RCC 7860 (cell line): ENCODE results near the gene ENKUR.
A peak's percentile ranks its signal among the peaks of the same experiment; 100 is the strongest.
"Not testable (repeated sequence)": the region's sequence is repeated elsewhere in the genome, so short reads cannot be mapped to it uniquely, and the experiment has no call there.

Experiments
- DNase-seq: peaks from one replicate; pipeline ENCODE4 v3.0.0-alpha.2; 2015; ENCODE audit warnings: low spot score
- FAIRE-seq: peaks from 2 replicates; lab custom pipeline; 2012; peaks lifted over from hg19 to GRCh38; lab: Jason Lieb, UNC

The ENKUR gene

GRCh38 chr10:24981161-24981710 lies 34.7 kb downstream of the ENKUR start:
- FAIRE-seq: no peak
- DNase-seq: no peak

DNA sequence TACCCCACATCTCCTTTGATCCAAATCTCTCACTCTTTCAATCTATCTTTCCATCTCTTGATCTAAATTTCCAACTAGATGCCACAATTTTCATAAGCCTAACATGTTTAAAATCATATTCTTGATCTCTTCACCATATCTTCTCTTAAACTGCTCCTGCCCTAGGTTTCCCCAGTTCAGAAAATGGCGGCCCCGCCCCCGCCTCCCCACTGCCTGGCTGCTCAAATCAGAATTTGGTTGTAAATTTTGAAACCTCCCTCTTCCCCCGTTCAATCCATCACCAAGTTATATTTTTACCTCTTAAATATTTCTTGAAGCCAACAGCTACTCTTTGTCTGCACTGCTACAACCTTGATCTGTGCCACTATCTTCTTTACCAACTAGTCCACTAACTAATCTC lies 36.3 kb downstream of the ENKUR start:
- no peak for DNase-seq
- no peak for FAIRE-seq

- FAIRE-seq (no peak), DNase-seq (no peak)
Observed at GRCh38 chr10:24974976-24975375, 41.0 kb downstream of the ENKUR start.

- FAIRE-seq: no peak
- DNase-seq: no peak
Observed at GRCh38 chr10:24973163-24973562, 42.8 kb downstream of the ENKUR start.

DNA sequence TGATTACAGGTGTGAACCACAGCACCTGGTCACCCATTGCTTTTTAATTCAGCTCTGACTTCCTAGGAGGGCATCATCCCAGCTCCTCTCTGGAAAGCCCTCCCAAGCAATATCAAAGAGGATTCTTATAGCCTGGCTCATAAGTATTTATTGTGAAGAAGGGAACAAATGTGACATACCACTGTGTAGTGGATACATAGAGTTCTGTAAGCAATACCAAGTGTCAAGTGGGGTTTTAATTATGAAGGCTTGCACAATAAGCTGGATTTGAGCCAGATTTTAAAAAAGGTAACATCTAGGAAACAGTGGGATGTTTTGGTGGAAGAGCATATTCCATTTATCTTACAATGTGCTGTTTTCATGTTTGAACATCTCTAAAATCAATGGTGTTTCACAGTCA lies 44.6 kb downstream of the ENKUR start:
- DNase-seq (no peak), FAIRE-seq (no peak)

DNA sequence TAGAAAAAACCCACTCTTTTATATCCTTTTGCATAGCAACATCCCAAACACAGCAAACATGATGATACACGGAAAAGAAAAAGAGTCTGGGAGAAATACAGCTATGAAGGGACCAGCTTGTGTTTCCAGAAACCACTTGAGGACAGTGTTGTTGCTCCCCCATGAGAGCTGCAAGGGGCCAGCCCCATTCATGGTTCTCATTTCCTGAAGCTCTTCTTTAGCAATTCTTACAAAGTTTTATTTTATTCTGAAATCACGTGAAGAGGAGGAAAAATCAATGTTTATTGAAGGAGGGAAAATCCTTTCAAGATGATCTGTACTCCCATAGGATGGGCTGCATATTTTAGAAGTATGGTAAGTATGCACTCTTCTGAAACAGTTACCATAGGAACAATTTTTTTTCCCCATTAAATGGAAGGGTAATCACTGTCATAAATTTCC lies 46.1 kb downstream of the ENKUR start:
- FAIRE-seq: no peak

GRCh38 chr10:24968951-24969350 lies 47.0 kb downstream of the ENKUR start:
- FAIRE-seq: not testable (repeated sequence)

More for the DNA sequence above, 46.1 kb downstream of the ENKUR start:
- DNase-seq: no peak

GRCh38 chr10:24968349-24968748 lies 47.6 kb downstream of the ENKUR start:
- FAIRE-seq: no peak
- DNase-seq: no peak

More at GRCh38 chr10:24968951-24969350, 47.0 kb downstream of the ENKUR start:
- not testable (repeated sequence) for DNase-seq

DNA sequence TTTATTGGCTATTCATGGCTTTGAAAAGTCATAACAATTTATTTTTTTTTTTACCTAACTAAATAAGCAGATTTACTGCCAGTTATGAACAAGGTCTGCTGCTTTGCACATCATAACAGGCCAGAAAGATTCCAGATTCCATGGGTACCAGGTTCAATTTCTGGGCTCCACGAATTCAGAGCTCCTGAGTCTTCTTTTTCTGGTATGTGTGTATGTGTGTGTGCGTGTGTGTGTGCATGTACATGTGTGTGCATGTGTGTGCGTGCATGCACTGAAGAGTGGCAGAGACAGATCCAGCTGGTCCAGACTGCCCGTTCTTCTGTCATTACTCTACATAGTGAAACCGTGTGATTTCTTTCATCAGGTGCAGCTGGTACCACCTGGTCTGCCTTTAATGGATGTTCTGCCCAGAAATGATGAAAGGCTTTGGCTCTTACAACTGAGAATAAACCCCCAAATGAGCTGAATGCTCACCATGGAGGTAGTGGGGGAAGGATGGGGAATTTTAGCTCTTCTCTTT lies 48.9 kb downstream of the ENKUR start:
- no peak for DNase-seq
- no peak for FAIRE-seq

DNA sequence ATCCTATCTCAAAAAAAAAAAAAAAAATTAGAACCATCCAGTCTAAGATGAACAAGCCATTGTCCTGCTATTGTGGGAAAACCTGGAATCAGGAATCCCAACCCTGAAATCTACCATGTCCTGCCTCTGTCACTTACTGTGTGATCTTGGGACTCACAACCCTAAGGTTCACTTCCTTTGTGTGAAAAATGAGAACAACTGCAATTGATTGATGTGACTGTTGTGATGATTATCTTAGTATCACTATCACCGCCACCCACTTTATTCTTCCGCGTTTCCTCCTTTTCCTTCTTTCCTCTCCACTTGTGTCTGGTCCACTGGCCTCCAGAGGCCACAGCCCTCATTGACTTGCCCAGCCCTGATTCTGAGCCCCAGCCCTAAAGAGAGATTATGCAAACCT lies 50.9 kb downstream of the ENKUR start:
- FAIRE-seq (no peak), DNase-seq (no peak)

- no peak for FAIRE-seq
- peak; percentile 76 for DNase-seq
Observed at GRCh38 chr10:24963521-24964041, 52.4 kb downstream of the ENKUR start.

DNA sequence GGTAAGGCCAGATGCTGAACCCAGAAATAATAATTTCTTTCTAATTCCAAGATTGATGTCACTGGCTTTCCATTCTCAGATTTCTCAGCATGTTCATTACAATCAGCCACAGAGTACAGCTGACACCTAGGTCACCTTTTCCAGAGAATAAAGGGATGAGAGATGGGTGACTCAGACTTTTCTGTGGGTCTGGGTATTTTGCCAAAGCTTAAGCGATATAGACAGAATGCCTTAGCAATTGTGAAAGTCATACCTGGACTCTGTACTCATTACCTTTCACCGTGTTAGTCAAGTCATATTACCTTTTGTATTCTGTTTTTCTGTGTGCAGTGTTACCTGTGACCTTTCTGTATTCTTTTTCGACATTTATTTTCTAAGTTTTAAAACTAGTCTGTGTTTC lies 53.0 kb downstream of the ENKUR start:
- FAIRE-seq: peak; percentile 98
- peak; percentile 87 for DNase-seq

DNA sequence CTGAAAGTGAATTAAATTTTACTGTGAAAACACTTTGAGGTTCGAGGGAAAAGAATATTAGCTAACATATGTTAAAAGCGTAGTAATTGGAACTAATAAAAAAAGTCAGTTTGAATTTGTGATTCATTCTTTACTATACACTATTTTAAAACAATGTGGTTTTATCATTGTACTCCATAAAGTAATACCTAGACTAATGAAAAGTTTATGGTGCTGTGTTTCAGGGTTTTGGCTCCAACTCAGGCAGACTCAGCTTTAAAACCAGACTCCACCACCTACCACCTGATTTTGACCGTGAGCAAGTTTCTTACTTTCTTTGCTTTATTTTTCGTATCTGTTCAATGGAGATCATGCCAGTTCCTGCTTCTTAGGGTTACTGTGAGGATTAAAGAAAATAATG lies 54.4 kb downstream of the ENKUR start:
- FAIRE-seq: no peak

GRCh38 chr10:24959382-24959730 lies 56.6 kb downstream of the ENKUR start:
- FAIRE-seq (no peak), DNase-seq (no peak)

More for the DNA sequence above, 54.4 kb downstream of the ENKUR start:
- DNase-seq: no peak

DNA sequence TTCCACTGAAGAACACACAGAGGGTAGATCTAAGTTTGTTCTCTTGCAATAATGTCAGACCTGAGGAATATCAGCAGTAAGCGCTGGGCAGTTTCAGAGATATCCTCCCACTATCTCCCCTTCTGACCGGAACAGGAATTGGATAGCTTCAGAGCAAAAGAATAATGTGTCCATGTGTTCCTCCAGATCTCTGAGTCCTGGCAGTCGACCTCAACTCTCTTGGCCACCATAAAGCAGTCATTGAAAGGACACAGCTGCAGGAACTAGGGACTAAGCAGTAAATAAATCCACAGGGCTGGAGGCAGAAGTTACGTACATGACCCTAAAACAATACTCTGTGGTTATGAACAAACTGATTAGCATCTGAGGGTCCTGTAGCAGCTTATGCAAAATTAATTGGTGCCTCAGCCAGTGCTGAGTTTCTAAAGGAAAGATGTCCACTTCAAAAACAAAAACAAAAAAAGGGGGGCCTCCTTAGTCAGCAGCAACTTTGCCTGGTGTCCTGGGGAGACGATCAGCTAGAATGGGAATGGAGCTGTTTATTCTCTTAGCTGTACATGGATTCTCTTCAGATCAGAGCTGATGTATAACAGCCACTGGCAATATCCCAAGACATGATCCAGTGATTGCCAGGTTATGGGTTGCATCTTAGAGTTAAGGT lies 57.1 kb downstream of the ENKUR start:
- FAIRE-seq (no peak), DNase-seq (no peak)

DNA sequence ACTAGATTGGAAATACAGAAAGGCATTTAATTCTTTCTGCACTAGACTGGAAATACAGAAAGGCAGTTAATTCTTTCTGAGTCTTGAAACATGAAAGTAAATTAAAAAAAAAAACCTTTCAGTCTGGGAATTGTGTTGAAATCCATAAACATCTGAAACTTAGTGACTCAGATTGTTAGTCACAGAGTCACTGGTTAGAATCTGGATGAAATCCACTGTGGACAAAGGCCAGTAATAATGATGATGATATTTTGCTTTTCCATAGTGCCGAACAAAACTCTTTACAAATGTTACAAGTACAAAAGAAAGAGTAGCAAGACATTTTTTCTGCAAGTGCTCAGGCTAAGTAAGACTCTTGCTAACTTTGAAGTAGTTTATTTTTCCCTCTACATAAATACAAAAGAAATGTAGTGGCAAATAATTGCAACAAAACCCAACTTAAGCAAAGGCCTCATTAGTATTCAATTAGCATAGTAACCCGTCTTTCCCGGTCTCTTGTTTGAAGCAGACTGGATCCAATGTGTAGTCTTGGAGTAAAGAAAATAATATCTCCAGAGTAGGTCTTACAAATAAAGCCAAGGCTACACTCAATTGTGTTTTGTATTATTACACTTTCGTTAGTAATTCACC lies 57.8 kb downstream of the ENKUR start:
- DNase-seq (peak; percentile 67), FAIRE-seq (peak; percentile 97)

GRCh38 chr10:24957624-24958051 lies 58.3 kb downstream of the ENKUR start:
- DNase-seq: peak; percentile 8
- not testable (repeated sequence) for FAIRE-seq

DNA sequence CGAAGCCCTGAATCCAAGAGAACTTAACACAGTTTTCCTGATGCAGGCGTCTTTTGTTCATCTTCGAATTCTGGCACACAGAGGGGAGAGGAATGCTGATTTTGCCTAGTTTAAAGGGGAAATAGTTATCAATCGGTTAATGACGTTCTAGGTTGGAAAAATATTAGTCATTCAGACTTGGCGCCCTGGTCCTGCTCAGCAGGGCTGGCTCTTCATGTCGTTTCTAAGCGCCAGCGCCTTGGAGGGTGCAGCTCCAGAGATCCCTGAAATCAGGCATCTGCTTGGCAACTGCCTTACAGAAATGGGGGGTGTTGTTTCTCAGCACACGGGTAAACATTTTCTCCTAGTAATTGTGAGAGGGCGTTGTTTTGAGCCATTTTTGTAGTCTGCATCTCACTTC lies 62.3 kb downstream of the ENKUR start:
- FAIRE-seq: no peak

DNA sequence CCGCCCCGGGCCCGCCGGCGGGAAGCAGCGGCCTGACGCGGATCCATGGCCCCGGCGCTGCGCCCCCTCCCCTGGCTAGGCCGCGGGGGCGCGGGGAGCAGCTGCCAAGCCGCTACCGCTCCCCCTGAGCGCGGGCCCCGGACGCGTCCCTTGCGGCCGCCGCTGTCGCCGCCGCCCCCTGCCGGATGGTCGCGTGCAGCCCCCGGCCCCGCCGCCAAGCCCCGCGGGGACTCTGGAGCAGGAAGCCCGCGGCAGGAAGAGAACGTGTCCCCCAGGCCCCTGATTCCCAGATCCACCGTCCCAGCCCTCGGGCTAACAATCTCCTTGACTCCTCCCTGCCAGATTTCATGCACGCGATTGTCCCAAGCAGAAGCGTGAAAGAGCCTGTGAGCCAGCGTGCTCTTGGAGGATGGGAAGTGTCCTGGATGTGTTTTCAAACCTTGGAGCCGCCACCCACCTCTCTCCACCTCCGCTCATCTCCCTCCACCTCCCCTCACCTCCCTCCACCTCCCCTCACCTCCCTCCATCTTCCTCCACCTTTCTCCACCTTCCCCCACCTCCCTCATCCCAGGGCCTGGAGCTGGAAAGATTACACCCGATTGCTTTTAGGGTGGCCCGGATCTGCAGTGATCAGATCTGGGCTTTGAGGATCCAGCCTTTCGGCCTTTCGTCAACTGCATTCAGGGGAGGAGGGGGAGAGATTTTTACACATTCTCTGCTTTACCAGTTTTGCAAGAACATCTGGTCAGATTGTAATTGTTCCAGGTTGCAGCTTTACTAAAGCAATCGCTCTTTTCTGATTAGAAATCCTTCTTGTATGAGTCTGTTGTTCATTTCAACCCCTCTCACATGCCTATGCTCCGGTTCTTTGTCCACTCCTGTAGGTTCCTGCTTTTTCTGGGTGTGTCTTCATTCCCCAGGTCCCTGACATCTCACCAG lies 63.0 kb downstream of the ENKUR start:
- no peak for DNase-seq

More for the DNA sequence above, 62.3 kb downstream of the ENKUR start:
- DNase-seq: no peak

DNA sequence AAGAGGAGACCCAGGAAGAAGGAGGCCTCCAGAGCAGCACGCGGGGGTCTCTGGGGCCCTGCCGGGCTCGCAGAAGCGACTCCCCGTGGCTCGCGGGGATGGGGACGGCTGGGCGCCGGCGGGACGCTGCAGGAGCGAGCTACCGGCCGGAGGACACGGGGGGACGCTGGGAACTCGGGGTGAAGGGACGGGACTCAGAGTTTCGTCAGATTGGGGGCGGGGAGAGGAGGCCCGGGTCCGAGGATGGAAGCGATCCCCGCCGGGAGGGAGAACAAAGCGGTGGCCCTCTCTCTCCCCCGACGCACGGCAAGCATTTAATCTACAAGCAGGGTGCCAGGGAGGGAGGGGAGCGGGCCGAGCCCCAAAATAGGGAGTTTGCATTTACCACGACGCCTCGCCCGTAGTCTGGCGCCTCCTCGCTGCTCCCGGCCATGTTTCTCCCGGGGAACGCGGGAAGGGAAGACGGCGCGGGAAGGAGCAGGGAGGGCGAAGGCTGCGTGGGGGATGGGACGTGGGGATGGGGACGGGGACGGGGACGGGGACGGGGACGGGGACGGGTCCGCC lies 63.7 kb downstream of the ENKUR start, which contains the start of gene PRTFDC1:
PRTFDC1 (minus strand) TSS at position 464 of the 564 bp plus-strand sequence; CDS start at position 433, 31 bp downstream.
- DNase-seq (no peak), FAIRE-seq (no peak)

More for the DNA sequence above, 63.0 kb downstream of the ENKUR start:
- no peak for FAIRE-seq
